ENCODE data around the gene IRF9.

- TF ChIP-seq CTCF (IDR thresholded peaks at IDR 0.05): no peak
- TF ChIP-seq ZNF423 (CRISPR knock-in tag; IDR thresholded peaks at IDR 0.05): no peak
- TF ChIP-seq MAX (CRISPR knock-in tag; IDR thresholded peaks at IDR 0.05): peak; percentile 85; the same call in 1 of the 2 replicates
- TF ChIP-seq, protein P1, sequence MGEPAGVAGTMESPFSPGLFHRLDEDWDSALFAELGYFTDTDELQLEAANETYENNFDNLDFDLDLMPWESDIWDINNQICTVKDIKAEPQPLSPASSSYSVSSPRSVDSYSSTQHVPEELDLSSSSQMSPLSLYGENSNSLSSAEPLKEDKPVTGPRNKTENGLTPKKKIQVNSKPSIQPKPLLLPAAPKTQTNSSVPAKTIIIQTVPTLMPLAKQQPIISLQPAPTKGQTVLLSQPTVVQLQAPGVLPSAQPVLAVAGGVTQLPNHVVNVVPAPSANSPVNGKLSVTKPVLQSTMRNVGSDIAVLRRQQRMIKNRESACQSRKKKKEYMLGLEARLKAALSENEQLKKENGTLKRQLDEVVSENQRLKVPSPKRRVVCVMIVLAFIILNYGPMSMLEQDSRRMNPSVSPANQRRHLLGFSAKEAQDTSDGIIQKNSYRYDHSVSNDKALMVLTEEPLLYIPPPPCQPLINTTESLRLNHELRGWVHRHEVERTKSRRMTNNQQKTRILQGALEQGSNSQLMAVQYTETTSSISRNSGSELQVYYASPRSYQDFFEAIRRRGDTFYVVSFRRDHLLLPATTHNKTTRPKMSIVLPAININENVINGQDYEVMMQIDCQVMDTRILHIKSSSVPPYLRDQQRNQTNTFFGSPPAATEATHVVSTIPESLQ (CRISPR knock-in tag; IDR thresholded peaks at IDR 0.05): no peak
- TF ChIP-seq CREM (CRISPR knock-in tag; IDR thresholded peaks at IDR 0.05): no peak; the same call in none of the 2 replicates
- no peak for TF ChIP-seq FOXJ3 (CRISPR knock-in tag; IDR thresholded peaks at IDR 0.05; ENCODE audit: borderline replicate concordance)
- TF ChIP-seq CBFB (CRISPR knock-in tag; IDR thresholded peaks at IDR 0.05; ENCODE audit: low read depth): no peak
- peak; percentile 94 for TF ChIP-seq GABPB1 (CRISPR knock-in tag; IDR thresholded peaks at IDR 0.05)
- TF ChIP-seq ZNF281 (CRISPR knock-in tag; IDR thresholded peaks at IDR 0.05): 0 out of 2 replicates have a peak, but pooled peaks have one; percentile 25
- TF ChIP-seq MLX (CRISPR knock-in tag; IDR thresholded peaks at IDR 0.05): no peak
- TF ChIP-seq TEAD1 (CRISPR knock-in tag; IDR thresholded peaks at IDR 0.05): 0 out of 2 replicates have a peak, but pooled peaks have one; percentile 43
- TF ChIP-seq USF2 (CRISPR knock-in tag; IDR thresholded peaks at IDR 0.05): peak; percentile 51
- TF ChIP-seq, protein P2, sequence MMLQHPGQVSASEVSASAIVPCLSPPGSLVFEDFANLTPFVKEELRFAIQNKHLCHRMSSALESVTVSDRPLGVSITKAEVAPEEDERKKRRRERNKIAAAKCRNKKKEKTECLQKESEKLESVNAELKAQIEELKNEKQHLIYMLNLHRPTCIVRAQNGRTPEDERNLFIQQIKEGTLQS (CRISPR knock-in tag; conservative IDR thresholded peaks at IDR 0.05): no peak
Observed at GRCh38 chr14:24215495-24216344, 54.7 kb downstream of the IRF9 start, which contains the start of gene MDP1.

Measured in WTC11 (cell line).